ENCODE results near the gene ERLEC1.
A peak's percentile ranks its signal among the peaks of the same experiment; 100 is the strongest.
"Not testable (repeated sequence)": the region's sequence is repeated elsewhere in the genome, so short reads cannot be mapped to it uniquely, and the experiment has no call there.

ERLEC1 gene

GRCh38 chr2:53820048-53820447 is 33.2 kb downstream of the ERLEC1 start:
- no peak overlapping the region for H3K4me3 ChIP-seq (ENCODE audit: low read depth, low read length)
- no peak for DNase-seq (ENCODE audit: low read depth)
- TF ChIP-seq, protein P1, sequence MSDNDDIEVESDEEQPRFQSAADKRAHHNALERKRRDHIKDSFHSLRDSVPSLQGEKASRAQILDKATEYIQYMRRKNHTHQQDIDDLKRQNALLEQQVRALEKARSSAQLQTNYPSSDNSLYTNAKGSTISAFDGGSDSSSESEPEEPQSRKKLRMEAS (IDR thresholded peaks at IDR 0.05; ENCODE audit: low read depth, low read length), result no peak
- TF ChIP-seq POLR2A (IDR thresholded peaks at IDR 0.05; ENCODE audit: extremely low read depth, insufficient read length) (no peak), MYC (IDR thresholded peaks at IDR 0.05; ENCODE audit: low read depth, low read length) (no peak)
- TF ChIP-seq, protein P2, sequence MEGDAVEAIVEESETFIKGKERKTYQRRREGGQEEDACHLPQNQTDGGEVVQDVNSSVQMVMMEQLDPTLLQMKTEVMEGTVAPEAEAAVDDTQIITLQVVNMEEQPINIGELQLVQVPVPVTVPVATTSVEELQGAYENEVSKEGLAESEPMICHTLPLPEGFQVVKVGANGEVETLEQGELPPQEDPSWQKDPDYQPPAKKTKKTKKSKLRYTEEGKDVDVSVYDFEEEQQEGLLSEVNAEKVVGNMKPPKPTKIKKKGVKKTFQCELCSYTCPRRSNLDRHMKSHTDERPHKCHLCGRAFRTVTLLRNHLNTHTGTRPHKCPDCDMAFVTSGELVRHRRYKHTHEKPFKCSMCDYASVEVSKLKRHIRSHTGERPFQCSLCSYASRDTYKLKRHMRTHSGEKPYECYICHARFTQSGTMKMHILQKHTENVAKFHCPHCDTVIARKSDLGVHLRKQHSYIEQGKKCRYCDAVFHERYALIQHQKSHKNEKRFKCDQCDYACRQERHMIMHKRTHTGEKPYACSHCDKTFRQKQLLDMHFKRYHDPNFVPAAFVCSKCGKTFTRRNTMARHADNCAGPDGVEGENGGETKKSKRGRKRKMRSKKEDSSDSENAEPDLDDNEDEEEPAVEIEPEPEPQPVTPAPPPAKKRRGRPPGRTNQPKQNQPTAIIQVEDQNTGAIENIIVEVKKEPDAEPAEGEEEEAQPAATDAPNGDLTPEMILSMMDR (IDR thresholded peaks at IDR 0.05; ENCODE audit: low read depth, low read length), result no peak

DNA sequence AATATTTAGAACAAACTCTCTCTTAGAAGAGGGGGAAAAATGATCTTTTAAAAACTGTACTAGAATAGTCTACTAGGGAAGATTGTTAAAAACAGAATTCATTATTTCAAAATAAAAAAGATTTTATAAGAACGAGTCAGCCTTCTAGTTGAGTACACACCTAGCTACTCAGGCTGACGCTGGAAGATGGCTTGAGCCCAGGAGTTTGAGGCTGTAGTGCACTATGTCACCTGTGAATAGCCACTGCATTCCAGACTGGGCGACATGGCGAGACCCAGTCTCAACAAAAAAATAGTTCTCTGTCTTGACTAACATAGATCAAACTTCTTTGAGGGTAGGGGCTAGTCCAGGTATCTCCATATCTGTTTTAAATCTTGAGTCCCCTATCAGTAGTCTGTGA is 33.9 kb downstream of the ERLEC1 start:
- no peak overlapping the region for H3K4me3 ChIP-seq (ENCODE audit: low read depth, low read length)
- no peak for DNase-seq (ENCODE audit: low read depth)
- no peak for TF ChIP-seq MYC (IDR thresholded peaks at IDR 0.05; ENCODE audit: low read depth, low read length)
- TF ChIP-seq, protein P1 (IDR thresholded peaks at IDR 0.05; ENCODE audit: low read depth, low read length), result no peak
- TF ChIP-seq, protein P2 (IDR thresholded peaks at IDR 0.05; ENCODE audit: low read depth, low read length), result no peak

DNA sequence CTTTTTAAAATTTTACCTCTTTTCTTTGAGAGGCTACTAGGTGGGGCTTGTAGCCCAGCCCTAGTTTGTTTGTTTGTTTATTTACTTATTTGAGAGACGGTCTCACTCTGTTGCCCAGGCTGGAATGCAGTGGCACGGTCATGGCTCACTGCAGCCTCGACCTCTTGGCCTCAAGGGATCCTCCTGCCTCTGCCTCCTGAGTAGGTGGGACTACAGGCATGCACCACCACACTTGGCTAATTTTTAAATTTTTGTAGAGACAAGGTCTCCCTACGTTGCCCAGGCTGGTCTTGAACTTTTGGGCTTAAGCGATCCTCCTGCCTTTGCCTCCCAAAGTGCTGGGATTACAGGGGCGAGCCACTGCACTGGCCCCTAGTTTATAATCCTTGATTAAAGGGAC is 35.0 kb downstream of the ERLEC1 start:
- no peak for TF ChIP-seq POLR2A (IDR thresholded peaks at IDR 0.05; ENCODE audit: extremely low read depth, insufficient read length)
- TF ChIP-seq, protein P2 (IDR thresholded peaks at IDR 0.05; ENCODE audit: low read depth, low read length), result no peak
- TF ChIP-seq MYC (IDR thresholded peaks at IDR 0.05; ENCODE audit: low read depth, low read length), result no peak
- H3K4me3 ChIP-seq (ENCODE audit: low read depth, low read length), result no peak overlapping the region

DNA sequence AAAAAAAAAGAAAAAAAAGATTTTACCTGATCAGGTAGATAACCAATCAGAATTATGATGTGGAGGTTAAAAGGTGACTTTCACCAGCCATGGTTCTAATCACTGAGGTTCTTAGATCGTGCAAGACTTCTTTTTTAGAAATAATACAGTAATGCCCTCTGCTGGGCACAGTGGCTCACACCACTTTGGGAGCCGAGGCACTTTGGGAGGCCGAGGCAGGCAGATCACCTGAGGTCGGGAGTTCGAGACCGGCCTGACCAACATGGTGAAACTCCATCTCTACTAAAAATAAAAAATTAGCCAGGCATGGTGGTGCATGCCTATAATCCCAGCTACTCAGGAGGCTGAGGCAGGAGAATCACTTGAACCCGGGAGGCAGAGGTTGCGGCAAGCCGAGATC is 36.8 kb downstream of the ERLEC1 start:
- DNase-seq (ENCODE audit: low read depth), result peak; percentile 51
- TF ChIP-seq, protein P2 (IDR thresholded peaks at IDR 0.05; ENCODE audit: low read depth, low read length), result peak; percentile 22
- not testable (repeated sequence) for H3K4me3 ChIP-seq (ENCODE audit: low read depth, low read length)

More for the DNA sequence above, 35.0 kb downstream of the ERLEC1 start:
- no peak for DNase-seq (ENCODE audit: low read depth)

DNA sequence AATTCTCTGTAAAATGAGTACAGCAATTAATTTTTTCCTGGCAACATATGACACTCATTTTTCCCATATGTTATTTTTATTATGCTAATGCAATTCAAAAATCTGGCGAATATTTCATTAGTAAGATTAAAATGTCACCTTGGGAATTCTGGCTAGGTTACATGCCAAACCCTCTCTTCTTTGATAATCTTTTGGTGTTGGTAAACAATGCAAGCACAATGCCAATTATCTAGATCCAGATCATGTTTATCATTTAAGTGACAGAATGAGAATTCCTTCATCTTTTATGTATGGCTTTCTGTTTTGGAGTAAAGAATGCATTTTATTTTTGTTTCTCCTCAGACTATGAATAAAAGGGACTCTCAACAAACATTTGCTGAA is 39.2 kb downstream of the ERLEC1 start:
- TF ChIP-seq, protein P2 (IDR thresholded peaks at IDR 0.05; ENCODE audit: low read depth, low read length), result no peak
- no peak for TF ChIP-seq MYC (IDR thresholded peaks at IDR 0.05; ENCODE audit: low read depth, low read length)
- TF ChIP-seq POLR2A (IDR thresholded peaks at IDR 0.05; ENCODE audit: extremely low read depth, insufficient read length), result no peak
- TF ChIP-seq, protein P1 (IDR thresholded peaks at IDR 0.05; ENCODE audit: low read depth, low read length), result no peak
- DNase-seq (ENCODE audit: low read depth), result no peak

DNA sequence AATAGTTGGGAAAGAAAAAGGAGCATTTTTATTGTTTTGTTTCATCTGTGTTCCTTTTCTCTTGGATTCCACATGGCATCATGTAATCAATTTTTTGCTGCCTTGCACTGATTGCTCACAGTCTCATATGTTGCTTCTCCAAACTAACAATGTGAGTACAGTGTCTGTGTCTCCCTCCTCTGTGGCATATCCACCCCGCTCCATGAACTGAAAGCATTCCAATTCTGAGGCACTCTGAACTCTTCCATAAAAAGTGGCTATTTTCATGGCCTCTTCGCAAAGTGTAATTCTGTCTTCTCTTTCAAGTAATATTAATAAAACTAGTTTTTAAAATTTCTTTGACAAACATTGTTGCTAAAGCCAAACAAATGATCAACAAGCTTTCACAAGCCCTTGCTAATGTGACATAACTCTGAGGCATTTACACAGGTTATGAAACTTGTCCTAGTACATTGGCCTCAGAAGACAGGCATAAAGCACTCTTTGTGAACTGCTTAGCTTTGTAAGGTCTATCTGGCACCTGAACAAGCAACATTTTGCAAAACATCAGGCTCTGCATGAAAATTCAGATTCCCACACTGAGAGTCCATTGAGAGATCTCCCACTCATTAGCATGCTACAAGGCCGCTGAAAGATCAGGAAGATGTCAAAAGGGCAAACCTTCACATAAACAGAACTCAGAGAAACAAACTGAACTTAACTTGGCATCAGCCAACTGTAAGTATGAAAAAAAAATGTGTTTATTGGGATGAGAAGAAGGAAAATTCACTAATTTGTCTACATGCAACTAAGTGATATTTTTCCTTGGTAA is 39.9 kb downstream of the ERLEC1 start:
- TF ChIP-seq MYC (IDR thresholded peaks at IDR 0.05; ENCODE audit: low read depth, low read length) (no peak), POLR2A (IDR thresholded peaks at IDR 0.05; ENCODE audit: extremely low read depth, insufficient read length) (no peak)
- TF ChIP-seq, protein P2 (IDR thresholded peaks at IDR 0.05; ENCODE audit: low read depth, low read length), result no peak
- TF ChIP-seq, protein P1 (IDR thresholded peaks at IDR 0.05; ENCODE audit: low read depth, low read length), result no peak
- no peak for DNase-seq (ENCODE audit: low read depth)
- no peak overlapping the region for H3K4me3 ChIP-seq (ENCODE audit: low read depth, low read length)

More for the DNA sequence above, 39.2 kb downstream of the ERLEC1 start:
- no peak overlapping the region for H3K4me3 ChIP-seq (ENCODE audit: low read depth, low read length)

Data from NB4 (cell line).